Activated T-cell treated with anti-CD3 and anti-CD28 coated beads, Interleukin-2, amount 50 U/mL, for 1 hour (primary cell): ENCODE measurements around the gene NT5DC2.
A peak's percentile ranks its signal among the peaks of the same experiment; 100 is the strongest.
"Not testable (repeated sequence)": the region's sequence is repeated elsewhere in the genome, so short reads cannot be mapped to it uniquely, and the experiment has no call there.

Experiments used
- DNase-seq: peaks from one replicate; pipeline ENCODE4 v3.0.0-alpha.2; 2020

The NT5DC2 gene

DNA sequence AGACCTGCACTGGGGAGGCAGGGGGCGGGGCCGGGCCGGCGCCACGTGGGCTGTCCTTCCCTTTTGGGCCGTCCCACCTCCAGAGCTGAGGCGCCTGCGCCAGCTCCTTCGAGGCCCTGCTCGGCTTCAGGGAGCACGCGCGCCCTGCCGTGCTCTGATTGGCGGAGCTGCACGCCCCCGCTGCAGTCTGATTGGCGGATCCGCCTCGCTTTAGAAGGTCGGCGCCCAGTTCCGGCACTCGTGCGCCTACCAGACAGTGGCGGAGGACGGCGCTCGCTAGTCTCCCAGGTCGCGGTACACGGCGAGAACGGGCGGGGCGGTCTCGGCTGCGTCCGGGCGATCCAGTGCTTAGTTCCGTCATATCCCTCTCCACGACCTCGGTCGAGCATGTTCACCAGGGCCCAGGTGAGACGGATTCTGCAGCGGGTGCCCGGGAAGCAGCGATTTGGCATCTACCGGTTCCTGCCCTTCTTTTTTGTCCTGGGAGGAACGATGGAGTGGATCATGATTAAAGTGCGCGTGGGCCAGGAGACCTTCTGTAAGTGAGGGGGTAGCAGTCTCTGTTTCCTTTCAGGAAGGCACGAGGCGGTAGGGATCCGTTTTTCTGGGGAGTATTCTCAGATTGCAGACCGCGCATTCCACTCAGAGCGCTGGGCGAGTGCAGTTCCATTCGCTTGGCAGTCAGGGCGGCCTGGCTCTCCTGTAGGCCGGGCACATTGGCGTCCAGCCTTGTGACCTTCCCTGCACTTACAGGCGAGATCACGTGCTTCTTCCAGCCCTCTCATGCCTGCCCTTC lies 2.9 kb upstream of the NT5DC2 start, which contains the start of gene UQCC5:
Gene UQCC5, plus strand, starts transcription at position 237 of the 796 bp plus-strand sequence. Its CDS starts 151 bp downstream, at position 388.
- peak; percentile 96 for DNase-seq

DNA sequence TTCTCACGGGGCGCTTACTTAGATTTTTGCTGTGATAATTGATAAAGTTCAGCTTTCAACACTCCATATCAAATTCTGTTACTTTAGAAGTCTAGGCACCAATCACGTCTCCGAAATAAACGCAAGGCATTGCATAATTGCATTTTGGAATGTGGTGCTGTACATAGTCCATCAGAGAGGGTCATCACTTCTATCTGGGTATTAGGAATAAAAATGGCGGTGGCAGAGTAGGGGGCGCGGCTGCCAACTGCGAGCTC lies 2.4 kb upstream of the NT5DC2 start:
- DNase-seq = no peak

DNA sequence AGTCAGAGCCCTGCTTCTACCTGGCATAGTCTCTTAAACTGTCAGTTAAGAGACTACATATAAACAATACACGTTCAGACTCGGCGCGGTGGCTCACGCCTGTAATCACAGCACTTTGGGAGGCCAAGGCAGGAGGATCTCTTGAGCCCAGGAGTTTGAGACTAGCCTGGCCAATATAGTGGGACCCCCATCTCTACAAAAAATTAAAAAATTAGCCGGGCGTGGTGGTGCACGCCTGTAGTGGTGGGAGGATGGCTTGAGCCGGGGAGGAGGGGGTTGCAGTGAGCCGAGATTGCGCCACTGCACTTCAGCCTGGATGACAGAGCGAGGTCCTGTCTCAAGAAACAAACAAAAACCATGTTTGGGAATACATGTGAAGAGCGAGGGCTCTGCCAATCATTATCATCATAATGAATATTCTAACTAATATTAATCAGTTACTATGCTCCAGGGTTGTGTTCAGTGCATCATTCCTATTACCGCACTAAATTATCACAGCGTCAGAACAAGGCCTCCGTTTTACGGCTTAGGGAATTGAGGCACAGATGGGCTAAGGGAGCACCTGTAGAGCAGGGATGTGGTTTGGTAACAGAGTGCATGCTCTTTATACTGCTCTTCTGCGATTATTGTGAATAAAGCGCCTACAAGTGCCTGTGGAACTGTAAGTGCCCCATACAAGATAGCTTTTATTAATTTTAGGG lies 1.9 kb upstream of the NT5DC2 start:
- peak; percentile 16 for DNase-seq

DNA sequence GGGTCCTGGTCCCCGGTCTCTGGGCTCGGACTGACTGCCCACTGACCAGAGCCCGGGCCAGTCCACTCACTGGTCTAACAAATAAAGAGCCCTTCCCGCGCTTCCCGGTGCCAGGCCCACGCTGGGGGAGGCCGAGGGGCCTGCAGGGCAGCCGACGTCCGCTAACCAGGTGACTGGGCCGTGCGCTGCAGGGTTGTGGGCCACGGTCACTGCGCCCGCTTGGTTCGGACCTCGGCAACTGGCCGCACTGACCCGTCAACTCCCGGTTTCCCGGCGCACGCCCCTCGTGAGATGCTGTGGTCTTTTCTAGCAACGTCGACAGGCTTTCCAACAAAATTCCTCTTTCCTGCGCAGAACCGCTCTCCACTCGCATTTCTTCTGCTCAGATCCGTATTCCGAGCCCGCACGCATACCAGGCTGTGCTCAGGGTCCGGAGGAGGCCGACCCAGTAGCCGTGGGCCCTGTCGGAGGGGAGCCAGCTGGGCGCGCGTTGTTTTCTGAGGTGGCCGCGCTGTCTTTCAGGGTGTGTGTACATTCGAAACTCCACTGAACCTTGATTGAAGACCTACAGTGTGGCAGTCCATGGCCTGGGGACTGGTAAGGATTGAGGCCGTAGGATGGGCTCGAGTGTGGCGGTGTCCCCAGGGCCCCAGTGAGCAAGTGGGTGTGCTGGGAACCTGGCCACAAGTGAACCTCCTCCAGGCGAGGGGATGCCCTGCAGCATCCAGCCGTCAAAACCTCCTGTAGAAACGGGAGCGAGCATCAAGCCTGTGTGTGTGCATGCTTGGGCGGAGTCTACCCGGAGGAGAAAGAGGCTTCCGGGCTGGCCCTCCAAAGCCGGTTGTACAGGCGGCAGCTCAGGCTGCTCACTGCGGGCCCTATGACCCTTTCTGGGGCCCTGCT lies 875 bp upstream of the NT5DC2 start:
- peak; percentile 17 for DNase-seq

DNA sequence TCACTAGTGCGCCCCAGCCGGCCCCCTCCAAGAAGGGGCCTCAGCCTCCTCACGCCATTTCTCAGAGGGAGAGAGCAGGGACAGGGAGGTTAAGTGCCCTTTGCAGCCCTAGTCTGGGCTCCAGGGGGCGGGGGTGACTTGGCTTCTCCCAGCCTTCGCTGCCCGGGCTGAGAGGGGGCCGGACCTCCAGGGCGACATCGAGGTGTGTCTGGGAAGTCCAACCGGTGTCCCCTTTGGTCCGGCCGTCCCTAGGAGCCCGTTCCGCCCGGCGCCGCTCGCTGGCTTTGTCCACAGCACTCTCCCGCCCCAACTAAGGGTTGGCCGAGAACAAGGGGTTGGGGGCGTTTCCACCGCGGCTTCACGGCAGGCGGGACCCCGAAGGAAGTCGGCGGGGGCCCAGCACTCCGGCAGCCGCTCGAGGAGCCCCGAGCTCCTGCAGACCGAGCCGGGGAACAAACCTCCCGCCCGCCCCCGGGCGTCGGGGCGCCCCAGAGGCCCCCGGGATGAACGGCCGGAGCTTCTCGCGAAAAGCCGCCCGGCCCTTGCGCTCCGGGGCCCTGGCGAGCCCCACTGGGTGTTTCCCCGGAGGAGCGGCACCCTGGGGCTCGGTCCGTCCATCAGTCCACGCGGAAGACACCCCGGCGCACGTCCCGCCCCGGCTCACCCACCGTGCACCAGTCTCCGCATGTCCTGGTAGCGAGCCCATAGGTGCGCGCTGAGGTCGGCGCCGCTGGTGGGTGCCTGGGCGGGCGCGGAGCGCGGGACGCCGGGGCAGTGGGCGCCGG lies 627 bp downstream of the NT5DC2 start:
- DNase-seq = peak; percentile 47

DNA sequence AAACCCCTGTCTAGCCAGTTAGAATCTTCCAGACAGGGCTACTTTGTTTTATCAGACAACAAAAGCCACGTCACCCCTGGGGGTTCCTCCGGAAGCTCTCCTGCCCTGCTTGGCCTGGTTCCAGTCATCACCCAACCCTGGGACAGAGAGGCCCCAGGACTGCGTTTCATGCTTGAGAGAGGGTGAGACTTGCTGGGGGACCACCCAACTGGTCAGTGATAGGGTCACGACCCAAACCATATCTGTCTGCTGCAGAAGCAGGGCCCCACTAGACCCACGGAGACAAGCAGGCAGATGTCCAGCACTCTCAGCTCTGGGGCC lies 1.2 kb downstream of the NT5DC2 start:
- peak; percentile 41 for DNase-seq

DNA sequence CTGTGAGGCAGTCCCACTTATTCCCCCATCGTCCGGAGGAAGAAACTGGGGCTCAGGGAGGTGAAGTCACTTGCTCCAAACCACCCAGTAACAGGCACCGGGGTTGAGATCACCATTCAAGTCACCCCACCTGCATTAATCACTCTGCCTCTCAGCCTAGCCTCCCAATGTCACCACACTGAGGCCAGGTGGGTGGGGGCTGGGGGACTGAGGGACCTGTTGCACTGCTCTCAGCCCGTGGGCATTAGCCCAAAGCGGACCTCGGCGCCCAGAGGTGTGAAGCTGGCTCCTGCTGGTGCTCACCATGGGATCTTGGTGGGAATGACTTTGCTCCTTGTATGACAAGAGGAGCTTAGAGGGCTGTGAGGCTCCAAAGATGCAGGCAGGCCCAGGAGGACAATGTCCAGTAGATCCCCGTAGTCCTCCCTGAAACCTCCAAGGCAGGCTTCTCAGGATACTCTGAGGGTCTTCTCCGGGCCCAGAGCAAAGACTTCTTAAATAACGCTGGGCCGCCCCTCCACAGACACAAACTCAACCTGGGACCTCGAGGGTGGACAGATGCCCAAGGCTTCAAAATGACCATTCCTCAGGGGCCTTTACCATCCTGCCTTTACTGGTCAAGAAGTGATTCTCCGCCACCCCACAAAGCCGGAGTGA lies 1.7 kb downstream of the NT5DC2 start:
- DNase-seq = peak; percentile 18

DNA sequence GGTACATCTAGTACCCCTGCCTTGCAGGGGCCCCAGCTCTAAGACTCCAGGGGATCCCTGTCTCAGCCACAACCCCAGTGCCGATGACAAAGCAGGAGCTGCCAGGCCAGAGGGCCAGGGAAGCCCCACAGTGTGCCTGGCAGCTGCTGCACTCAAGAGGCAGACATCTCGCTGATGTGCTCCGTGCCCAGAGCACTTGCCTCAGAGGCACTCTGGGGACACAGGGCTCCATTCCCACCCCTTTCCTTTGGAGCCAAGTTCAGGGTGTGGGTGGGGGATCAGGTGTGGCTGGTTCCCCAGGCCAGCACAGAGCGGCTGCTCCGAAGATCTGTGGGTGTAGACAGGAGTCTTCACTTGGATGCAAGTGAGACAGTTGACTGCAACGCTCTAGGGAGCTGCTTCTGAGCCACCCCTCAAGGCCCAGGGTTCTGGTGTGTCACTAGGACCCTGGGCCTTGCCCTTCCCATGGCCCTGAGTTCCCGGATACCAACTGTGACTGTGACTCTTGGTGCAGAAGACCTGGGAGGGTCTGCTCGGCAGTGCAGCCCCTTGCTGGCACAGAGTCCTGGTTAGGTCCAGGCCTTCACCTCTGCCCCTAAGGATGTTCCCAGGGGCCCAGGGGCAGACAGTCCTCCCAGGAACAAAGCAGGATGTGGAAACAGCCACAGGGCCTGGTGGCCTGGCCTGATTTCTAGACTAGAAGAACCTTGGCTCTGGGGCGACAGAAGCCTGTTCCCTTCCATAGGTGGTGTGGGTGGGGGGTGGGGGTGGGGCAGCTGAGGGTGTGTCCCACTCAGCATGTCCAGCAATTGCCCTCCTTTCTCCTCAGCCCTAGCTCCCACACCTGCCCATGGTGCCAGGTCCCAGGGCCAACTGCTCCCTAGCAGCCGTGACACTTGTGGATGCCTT lies 2.5 kb downstream of the NT5DC2 start:
- DNase-seq = peak; percentile 18

DNA sequence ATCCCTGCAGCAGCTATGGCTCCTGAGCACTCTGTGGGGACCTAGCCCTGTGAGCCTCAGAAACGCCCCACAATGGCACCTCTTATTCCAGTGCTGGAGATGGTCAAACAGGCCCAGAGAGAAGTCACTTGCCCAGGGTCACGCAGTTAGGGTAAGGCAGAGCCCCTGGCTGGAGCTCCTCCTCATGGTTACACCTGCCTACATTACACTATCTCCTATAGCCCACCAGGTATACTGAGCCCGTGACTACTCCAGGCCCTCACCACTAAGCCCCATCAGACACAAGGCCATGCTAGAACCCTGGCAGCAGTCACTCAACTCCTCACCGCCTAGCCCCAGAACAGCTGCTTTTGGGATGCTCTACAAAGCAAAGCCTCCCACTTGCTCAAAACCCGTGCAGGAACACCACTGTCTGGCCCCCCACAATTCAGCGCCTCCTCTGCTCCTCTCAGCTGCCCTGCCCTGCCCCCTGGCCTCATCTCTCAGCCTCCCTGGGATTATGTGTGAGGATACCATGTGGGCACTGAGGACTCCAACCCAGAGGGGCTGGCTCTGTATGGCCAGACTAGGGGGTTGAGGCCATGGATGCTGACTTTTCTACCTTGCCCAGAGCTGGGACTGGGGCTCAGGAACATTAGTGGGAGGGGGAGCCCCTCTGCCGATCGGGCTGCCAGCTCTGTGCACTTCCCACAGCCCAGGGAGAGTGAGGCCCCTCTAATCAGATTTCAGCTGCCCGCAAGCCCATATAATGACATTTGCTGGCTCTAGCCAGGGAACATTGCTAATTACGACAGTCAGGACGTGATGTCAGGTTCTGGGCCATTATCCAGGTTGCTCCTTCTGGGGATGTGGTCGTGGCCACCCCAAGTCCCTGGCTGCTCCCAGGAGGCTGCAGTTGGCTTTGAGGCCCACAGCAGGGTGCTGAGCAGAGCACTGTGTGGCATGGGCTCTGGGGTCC lies 4.0 kb downstream of the NT5DC2 start:
- peak; percentile 15 for DNase-seq

DNA sequence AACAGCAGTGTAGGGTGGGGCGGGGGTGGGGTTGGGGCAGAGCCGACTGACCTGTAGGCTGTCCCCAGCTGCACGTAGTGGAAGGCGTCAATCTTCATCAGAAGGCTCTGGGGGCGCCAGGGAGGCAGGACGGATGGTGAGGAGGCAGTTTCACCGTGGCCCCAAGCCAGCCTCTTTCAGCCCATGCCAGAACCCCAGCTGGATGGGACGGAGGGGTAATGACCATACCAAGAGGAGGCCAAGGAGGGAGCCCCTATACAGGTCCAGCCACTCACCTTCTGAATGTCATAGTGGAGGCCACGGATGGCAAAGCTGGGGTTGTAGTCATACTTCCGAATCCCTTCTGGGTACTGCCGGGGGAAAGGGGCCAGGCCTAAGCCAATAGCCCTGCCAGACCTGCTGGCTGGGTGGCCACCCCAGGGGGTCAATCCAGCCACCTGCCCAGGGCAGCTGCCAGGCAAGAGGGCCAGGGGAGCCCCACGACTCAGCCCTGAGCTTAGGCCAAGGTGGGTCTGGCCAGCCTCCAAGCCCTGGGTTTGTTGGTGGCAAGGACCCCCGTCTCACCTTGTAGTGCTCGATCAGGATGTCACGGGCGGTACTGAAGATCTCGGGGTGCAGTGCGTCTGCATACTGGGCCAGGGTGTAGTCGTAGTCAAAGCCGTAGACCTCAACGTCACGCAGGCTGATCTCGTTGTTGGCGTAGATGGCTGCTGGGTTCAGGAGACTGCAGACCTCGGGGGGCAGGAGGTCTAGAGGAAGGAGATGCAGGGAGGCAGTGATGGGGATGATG lies 4.9 kb downstream of the NT5DC2 start:
- peak; percentile 16 for DNase-seq

DNA sequence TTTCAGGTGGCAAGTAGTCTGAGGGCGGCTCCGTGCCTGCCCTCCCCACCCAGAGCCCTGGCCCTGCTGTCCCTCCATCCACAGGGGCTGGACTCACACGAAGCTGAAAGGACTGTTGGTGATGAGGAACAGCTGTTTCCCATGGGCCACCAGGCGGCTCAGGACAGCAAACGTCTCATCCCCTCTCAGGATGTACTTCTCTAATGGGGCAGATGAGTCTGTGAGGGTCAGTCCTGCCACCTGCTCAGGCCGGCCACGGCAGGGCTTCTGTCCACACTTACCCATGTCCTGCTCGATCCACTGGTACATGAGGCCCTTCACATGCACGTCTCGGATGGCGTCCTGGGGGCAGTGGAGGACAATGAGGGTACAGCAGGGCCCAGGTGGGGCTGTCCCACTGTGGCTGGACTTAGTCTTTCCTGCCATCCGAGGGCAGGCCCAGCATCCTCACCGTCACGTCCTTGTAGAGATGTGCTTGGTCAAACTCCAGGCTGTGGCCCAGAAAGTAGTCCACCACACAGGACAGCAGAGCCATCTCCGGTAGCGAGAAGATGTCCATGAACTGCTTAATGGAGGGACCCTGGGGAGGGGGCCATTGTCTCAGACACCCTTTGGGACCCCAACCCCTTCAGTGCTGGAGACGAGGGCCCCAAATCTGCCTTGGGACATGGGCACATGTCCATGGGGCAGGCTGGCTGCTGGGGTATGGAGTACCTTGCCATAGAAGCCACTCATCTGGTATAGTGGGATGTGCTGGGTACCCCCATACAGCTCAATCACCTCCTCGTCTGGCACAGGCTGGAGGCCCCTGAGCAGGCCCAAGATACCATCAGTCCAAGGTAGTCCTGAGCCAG lies 5.7 kb downstream of the NT5DC2 start:
- peak; percentile 10 for DNase-seq

DNA sequence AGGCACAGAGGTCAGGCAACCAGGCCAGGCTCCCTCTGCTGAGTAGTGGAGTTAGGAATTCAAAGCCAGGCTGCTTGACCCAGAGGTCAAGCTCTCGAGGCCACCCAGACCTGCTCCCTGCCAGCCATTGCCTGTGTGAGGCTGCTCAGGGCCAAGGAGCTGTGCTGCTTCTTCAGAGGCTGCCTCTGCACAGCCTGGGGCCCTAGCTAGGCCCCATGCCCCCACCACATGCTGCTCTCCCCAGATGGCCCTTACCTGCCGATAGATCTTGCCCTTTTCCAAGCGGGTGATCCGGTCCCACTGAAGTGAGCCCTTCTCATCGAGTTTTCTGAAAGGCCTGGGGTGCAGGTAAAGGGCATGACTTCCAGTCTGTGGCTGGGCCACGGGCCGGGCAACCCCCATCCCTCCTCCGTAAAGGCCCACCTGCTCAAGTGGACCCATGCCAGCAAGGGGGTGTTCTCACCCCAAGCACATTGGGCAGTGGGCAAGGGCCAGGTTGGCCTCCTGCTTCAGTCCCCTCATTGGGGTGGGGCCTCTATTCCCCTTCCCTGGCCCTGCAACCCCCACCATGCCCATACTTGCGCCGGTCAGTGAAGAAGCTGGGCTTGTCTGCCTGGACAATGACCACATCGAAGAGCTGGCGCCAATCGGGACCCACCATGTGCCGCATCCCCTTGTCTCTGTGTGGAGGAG lies 6.5 kb downstream of the NT5DC2 start:
- DNase-seq = no peak

DNA sequence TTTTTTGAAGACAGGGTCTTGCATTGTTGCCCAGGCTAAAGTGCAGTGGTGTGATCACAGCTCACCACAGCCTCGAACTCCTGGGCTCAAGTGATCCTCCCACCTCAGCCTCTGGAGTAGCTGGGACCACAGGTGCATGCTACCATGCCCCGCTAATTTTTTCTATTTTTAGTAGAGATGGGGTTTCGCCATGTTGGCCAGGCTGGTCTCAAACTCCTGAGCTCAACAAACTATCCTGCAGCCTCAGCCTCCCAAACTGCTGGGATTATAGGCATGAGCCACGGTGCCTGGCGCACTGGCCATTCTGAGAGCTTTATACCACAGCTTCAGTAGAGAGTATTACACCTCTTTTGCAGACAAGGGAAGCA lies 7.0 kb downstream of the NT5DC2 start:
- DNase-seq = not testable (repeated sequence)

DNA sequence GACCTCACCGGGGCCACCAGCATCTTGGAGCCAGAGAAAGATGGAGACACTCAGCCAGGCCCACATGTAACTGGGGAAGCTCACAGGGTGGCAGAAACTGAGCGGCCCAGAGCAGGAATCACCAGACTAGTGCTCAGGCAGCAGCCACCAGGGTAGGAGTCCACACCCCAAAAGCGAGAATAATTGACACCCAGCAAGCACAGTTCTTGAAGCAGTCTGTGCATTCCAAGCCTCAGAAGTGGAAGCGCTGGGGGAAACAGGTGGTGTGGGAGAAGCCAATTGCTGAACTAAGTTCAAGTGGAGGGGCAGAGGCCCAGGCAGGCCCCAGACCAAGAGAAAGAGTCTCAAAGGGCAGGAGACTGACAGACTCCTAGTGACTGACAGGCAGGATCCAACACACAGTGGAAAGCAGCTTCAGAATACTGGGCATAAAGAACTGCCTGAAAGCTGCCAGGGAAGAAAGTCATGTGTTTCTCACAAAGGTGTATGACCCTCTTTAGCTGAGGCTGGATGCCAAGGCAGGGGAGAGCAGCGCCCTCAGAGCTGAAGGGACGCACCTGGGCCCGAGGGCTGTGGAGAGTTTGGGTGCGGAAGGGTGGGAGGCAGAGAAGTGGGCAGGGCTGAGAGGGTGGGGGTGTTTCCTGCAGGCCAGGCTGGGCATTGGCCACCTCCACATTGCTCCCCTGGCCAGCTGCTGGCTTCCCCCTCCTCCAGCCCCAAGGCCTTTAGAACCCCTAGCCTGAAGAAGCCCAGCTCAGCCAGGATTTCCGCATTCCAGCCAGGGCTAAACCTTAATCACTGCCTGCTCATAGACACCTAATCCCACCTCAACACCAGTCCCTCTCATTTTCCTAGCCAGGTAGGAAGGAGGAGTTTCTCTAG lies 7.7 kb downstream of the NT5DC2 start:
- no peak for DNase-seq

DNA sequence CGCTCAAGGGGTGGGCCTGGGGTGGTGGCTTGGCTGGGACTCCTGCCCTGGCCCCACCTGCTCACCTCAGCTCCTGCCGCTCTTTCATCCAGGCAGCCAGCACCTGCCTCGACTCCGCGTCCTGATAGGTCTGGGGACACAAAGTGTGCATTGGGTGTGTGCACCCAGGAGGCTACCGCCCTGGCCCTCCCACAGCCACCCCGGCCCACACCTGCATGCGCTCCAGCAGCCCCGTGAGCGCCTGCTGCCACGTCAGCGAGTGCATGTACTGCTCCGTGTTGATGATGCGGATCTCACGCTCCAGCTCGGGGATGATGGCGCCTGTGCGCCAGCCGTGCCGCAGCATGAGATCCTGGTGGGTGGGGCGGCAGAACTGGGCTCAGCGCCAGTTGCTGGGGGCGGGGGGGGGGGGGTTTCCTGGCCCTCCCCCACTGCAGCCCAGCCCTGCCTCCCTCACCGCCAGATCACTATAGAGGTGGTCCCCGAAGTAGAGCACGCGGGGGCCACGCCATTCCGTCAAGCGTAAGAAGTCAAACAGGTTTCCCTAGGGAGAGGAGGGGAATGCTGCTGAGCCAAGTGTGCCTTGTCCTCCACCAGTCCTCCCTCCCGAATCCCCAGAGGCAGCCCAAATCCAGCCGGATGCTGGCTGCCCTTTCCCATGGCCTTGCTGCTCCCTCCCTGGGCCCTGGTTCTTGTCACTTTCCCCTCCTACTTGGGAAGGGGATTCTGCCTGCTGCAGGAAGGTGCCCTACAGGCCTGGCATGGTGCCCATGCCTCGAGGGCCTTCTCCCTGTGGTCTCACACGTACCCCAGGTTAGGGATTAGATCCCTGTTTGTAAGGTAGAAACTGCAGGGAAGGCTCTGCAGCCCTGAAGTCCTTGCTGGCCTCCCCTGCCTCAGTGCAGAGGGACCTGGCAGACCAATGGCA lies 8.6 kb downstream of the NT5DC2 start:
- no peak for DNase-seq
